ENCODE results near the gene SLC30A2. TPM values are rescaled to one million over a fixed set of nuclear protein-coding genes. Genes with fewer than 3 reads are reported as not detected.

SLC30A2 gene
- total and polyA plus RNA-seq, 4 donors = under 0.01 to 0.12 (median 0.05) TPM; not detected in 1

- H3K27ac ChIP-seq (ENCODE audit: low read depth in 1 of 2, low read length in 2 of 2) = no peak overlapping the region
- no peak overlapping the region for H3K9ac ChIP-seq (ENCODE audit: low read depth in 1 of 2, low read length in 2 of 2)
- WGBS = 82% methylated on average over 8 of the region's 8 CpGs
- H3K9me3 ChIP-seq (ENCODE audit: control insufficient read depth in 4 of 4, low read length in 3 of 4) = no peaks in the 10 kb centered on the region
- H3K4me3 ChIP-seq (ENCODE audit: low read depth in 1 of 3, low read length in 3 of 3) = no peak overlapping the region
- no peak for DNase-seq (ENCODE audit: low spot score)
- no peaks in the 10 kb centered on the region for H3K36me3 ChIP-seq (ENCODE audit: control insufficient read depth in 4 of 4, insufficient read depth in 3 of 4, low read depth in 1 of 4, low read length in 3 of 4)
- peaks cover 3 to 22% (median 13%) of the 10 kb centered on the region in 4 donors for H3K4me1 ChIP-seq (ENCODE audit: control insufficient read depth in 4 of 4, insufficient read depth in 4 of 4, low read length in 3 of 4)
- TF ChIP-seq YY1 (IDR thresholded peaks at IDR 0.05) (no peak), HNF4A (conservative IDR thresholded peaks at IDR 0.05) (no peak), SP1 (IDR thresholded peaks at IDR 0.05) (no peak), REST (IDR thresholded peaks at IDR 0.05) (no peak), HNF4G (IDR thresholded peaks at IDR 0.05) (no peak), GABPA (IDR thresholded peaks at IDR 0.05 in 1 of 2, conservative IDR thresholded peaks at IDR 0.05 in 1 of 2) (no peak), JUND (IDR thresholded peaks at IDR 0.05) (no peak), RAD21 (IDR thresholded peaks at IDR 0.05) (no peak), NR2F2 (IDR thresholded peaks at IDR 0.05) (no peak), MAX (IDR thresholded peaks at IDR 0.05) (no peak), FOXA1 (IDR thresholded peaks at IDR 0.05) (no peak), EGR1 (IDR thresholded peaks at IDR 0.05; ENCODE audit: low read depth in 2 of 2) (no peak), TAF1 (conservative IDR thresholded peaks at IDR 0.05) (no peak), FOXA2 (IDR thresholded peaks at IDR 0.05) (no peak), RXRA (IDR thresholded peaks at IDR 0.05) (no peak), ATF3 (IDR thresholded peaks at IDR 0.05) (no peak)
- TF ChIP-seq, protein P1, sequence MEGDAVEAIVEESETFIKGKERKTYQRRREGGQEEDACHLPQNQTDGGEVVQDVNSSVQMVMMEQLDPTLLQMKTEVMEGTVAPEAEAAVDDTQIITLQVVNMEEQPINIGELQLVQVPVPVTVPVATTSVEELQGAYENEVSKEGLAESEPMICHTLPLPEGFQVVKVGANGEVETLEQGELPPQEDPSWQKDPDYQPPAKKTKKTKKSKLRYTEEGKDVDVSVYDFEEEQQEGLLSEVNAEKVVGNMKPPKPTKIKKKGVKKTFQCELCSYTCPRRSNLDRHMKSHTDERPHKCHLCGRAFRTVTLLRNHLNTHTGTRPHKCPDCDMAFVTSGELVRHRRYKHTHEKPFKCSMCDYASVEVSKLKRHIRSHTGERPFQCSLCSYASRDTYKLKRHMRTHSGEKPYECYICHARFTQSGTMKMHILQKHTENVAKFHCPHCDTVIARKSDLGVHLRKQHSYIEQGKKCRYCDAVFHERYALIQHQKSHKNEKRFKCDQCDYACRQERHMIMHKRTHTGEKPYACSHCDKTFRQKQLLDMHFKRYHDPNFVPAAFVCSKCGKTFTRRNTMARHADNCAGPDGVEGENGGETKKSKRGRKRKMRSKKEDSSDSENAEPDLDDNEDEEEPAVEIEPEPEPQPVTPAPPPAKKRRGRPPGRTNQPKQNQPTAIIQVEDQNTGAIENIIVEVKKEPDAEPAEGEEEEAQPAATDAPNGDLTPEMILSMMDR (IDR thresholded peaks at IDR 0.05; ENCODE audit: low read depth, low read length, missing input control) = no peak
- TF ChIP-seq, protein P2, sequence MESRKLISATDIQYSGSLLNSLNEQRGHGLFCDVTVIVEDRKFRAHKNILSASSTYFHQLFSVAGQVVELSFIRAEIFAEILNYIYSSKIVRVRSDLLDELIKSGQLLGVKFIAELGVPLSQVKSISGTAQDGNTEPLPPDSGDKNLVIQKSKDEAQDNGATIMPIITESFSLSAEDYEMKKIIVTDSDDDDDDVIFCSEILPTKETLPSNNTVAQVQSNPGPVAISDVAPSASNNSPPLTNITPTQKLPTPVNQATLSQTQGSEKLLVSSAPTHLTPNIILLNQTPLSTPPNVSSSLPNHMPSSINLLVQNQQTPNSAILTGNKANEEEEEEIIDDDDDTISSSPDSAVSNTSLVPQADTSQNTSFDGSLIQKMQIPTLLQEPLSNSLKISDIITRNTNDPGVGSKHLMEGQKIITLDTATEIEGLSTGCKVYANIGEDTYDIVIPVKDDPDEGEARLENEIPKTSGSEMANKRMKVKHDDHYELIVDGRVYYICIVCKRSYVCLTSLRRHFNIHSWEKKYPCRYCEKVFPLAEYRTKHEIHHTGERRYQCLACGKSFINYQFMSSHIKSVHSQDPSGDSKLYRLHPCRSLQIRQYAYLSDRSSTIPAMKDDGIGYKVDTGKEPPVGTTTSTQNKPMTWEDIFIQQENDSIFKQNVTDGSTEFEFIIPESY (IDR thresholded peaks at IDR 0.05) = no peak
- H3K27me3 ChIP-seq (ENCODE audit: control insufficient read depth in 4 of 4, insufficient read depth in 4 of 4, low read length in 3 of 4) = no peaks in the 10 kb centered on the region
Measured at GRCh38 chr1:26078286-26079177, 32.6 kb upstream of the SLC30A2 start.
